ENCODE results near the gene NDNF. TPM values are rescaled to one million over a fixed set of nuclear protein-coding genes. Genes with fewer than 3 reads are reported as not detected.

Gene NDNF
- total and polyA plus RNA-seq, 2 donors (not counting 1 experiment from before 2014, with no cell fraction given): not detected

DNA sequence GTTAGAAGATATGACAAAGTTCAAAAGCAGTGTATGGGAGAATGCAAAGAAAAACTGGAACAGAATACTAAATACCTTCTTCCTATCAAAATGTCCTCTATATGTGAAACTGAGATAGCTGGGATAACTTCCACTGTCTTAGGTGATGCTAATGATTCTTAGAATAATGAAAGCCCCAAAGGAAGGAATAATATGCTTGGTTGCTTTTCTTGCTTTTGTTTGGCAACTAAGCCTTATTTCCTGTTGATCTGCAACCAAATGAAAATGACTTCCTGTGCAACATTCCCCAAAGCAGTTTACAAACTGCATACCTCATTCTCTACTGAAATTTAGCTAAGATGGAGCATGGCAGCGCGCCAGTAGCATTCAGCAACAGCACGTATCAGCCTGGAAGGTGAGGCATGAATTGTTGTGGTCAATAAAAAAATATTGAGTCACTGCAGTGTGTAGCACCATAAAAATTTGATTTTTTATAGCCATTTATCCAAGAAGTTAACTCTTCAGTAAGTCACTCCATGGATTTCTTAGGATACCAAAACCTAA lies 18.7 kb downstream of the NDNF start:
- Histone ChIP-seq H2AFZ (ENCODE audit: insufficient read depth, low read depth, low read length, poor library complexity, severe bottlenecking) (no peak overlapping the region), H4K20me1 (ENCODE audit: control insufficient read depth, insufficient read depth, low read length, poor library complexity, severe bottlenecking) (no peaks in the 10 kb centered on the region), H3K4me3 (ENCODE audit: control extremely low read depth in 1 of 5, extremely low read depth in 1 of 5, insufficient read depth in 1 of 5, low read depth in 2 of 5, low read length in 4 of 5) (no peak overlapping the region), H3K27me3 (replicated peaks in 1 of 4; ENCODE audit: control extremely low read depth in 1 of 4, control insufficient read depth in 3 of 4, insufficient read depth in 4 of 4, low read length in 3 of 4) (no peaks in the 10 kb centered on the region), H3K9ac (ENCODE audit: low read length) (no peak overlapping the region), H3K79me2 (ENCODE audit: control insufficient read depth, insufficient read depth, low read length) (no peaks in the 10 kb centered on the region), H3K27ac (ENCODE audit: low read length in 2 of 2) (no peak overlapping the region), H3K4me1 (ENCODE audit: control insufficient read depth in 2 of 2, insufficient read depth in 2 of 2, low read length in 2 of 2) (no peaks in the 10 kb centered on the region), H3K4me2 (replicated peaks; ENCODE audit: low read depth, low read length, poor library complexity, severe bottlenecking) (no peak overlapping the region), H3K9me3 (ENCODE audit: control extremely low read depth in 1 of 3, control insufficient read depth in 2 of 3, insufficient read depth in 1 of 3, low read length in 2 of 3) (no peaks in the 10 kb centered on the region), H3K36me3 (replicated peaks in 1 of 2; ENCODE audit: control extremely low read depth in 1 of 2, control insufficient read depth in 1 of 2, extremely low read depth in 1 of 2, insufficient read depth in 2 of 2, low read length in 1 of 2) (no peaks in the 10 kb centered on the region)
- no peak for DNase-seq
- WGBS (ENCODE audit: insufficient coverage): no CpG with 5 or more reads among the region's 3 CpGs
- Mint-ChIP-seq H3K27me3 (peaks cover 19% of the 10 kb centered on the region), H3K4me1 (no peaks in the 10 kb centered on the region), H3K27ac (no peak overlapping the region), H3K9me3 (ENCODE audit: insufficient read depth) (no peaks in the 10 kb centered on the region), H3K4me3 (no peak overlapping the region)
- TF ChIP-seq EZH2 (IDR thresholded peaks at IDR 0.05; ENCODE audit: borderline replicate concordance, insufficient read depth, low read depth, low read length, poor library complexity, severe bottlenecking) (no peak), CTCF (IDR thresholded peaks at IDR 0.05) (no peak)
- ChIA-PET POLR2A (no interaction called here), CTCF (no interaction called here)
- intact Hi-C loops (cut with micrococcal nuclease): no loop called here
- no peak for ATAC-seq (ENCODE audit: low read depth)

DNA sequence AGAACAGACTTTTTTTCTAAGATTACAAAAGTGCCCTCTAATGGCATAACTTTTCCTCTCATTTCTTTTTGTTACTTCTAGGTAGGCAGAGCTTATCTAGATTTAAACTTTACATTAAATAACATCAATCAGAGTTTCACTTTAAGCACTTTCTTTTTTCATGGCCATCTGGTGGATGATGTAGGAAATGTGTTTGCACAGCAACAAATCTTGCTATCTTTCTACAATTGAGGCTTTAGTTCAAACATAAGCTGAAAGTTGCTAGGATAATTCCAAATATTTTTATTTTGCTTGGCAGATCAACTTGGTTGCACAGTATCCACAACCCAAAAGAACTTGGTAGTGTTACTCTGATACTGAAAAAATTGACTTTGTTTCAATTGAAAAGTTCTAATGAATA lies 22.0 kb downstream of the NDNF start:
- H3K27ac Mint-ChIP-seq: no peak overlapping the region
- intact Hi-C loops (cut with micrococcal nuclease): no loop called here
- TF ChIP-seq EZH2 (IDR thresholded peaks at IDR 0.05; ENCODE audit: borderline replicate concordance, insufficient read depth, low read depth, low read length, poor library complexity, severe bottlenecking) (no peak), CTCF (IDR thresholded peaks at IDR 0.05) (no peak)
- no peak overlapping the region for H3K4me3 Mint-ChIP-seq
- no peaks in the 10 kb centered on the region for H3K9me3 Mint-ChIP-seq (ENCODE audit: insufficient read depth)
- ATAC-seq (ENCODE audit: low read depth): no peak
- ChIA-PET POLR2A (no interaction called here), CTCF (no interaction called here)
- Histone ChIP-seq H3K9ac (ENCODE audit: low read length) (no peak overlapping the region), H3K36me3 (replicated peaks in 1 of 2; ENCODE audit: control extremely low read depth in 1 of 2, control insufficient read depth in 1 of 2, extremely low read depth in 1 of 2, insufficient read depth in 2 of 2, low read length in 1 of 2) (no peaks in the 10 kb centered on the region), H3K9me3 (ENCODE audit: control extremely low read depth in 1 of 3, control insufficient read depth in 2 of 3, insufficient read depth in 1 of 3, low read length in 2 of 3) (no peaks in the 10 kb centered on the region), H3K27ac (ENCODE audit: low read length in 2 of 2) (no peak overlapping the region), H4K20me1 (ENCODE audit: control insufficient read depth, insufficient read depth, low read length, poor library complexity, severe bottlenecking) (no peaks in the 10 kb centered on the region), H3K4me2 (replicated peaks; ENCODE audit: low read depth, low read length, poor library complexity, severe bottlenecking) (no peak overlapping the region), H3K27me3 (replicated peaks in 1 of 4; ENCODE audit: control extremely low read depth in 1 of 4, control insufficient read depth in 3 of 4, insufficient read depth in 4 of 4, low read length in 3 of 4) (no peaks in the 10 kb centered on the region), H3K4me3 (ENCODE audit: control extremely low read depth in 1 of 5, extremely low read depth in 1 of 5, insufficient read depth in 1 of 5, low read depth in 2 of 5, low read length in 4 of 5) (no peak overlapping the region), H3K79me2 (ENCODE audit: control insufficient read depth, insufficient read depth, low read length) (no peaks in the 10 kb centered on the region), H2AFZ (ENCODE audit: insufficient read depth, low read depth, low read length, poor library complexity, severe bottlenecking) (no peak overlapping the region), H3K4me1 (ENCODE audit: control insufficient read depth in 2 of 2, insufficient read depth in 2 of 2, low read length in 2 of 2) (no peaks in the 10 kb centered on the region)
- H3K4me1 Mint-ChIP-seq: no peaks in the 10 kb centered on the region
- H3K27me3 Mint-ChIP-seq: peaks cover 12% of the 10 kb centered on the region
- DNase-seq: no peak
